Hematopoietic multipotent progenitor cell treated with erythropoietin and hydrocortisone succinate and interleukin-3 and kit ligand, for 15 days (in vitro differentiated cells): ENCODE results near the gene ECSIT.
"Not testable (repeated sequence)": the region's sequence is repeated elsewhere in the genome, so short reads cannot be mapped to it uniquely, and the experiment has no call there.

Experiments
- DNase-seq: peaks from one replicate; pipeline ENCODE4 v3.0.0-alpha.2; 2015; ENCODE audit warnings: low spot score

ECSIT gene, protein sequence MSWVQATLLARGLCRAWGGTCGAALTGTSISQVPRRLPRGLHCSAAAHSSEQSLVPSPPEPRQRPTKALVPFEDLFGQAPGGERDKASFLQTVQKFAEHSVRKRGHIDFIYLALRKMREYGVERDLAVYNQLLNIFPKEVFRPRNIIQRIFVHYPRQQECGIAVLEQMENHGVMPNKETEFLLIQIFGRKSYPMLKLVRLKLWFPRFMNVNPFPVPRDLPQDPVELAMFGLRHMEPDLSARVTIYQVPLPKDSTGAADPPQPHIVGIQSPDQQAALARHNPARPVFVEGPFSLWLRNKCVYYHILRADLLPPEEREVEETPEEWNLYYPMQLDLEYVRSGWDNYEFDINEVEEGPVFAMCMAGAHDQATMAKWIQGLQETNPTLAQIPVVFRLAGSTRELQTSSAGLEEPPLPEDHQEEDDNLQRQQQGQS

DNA sequence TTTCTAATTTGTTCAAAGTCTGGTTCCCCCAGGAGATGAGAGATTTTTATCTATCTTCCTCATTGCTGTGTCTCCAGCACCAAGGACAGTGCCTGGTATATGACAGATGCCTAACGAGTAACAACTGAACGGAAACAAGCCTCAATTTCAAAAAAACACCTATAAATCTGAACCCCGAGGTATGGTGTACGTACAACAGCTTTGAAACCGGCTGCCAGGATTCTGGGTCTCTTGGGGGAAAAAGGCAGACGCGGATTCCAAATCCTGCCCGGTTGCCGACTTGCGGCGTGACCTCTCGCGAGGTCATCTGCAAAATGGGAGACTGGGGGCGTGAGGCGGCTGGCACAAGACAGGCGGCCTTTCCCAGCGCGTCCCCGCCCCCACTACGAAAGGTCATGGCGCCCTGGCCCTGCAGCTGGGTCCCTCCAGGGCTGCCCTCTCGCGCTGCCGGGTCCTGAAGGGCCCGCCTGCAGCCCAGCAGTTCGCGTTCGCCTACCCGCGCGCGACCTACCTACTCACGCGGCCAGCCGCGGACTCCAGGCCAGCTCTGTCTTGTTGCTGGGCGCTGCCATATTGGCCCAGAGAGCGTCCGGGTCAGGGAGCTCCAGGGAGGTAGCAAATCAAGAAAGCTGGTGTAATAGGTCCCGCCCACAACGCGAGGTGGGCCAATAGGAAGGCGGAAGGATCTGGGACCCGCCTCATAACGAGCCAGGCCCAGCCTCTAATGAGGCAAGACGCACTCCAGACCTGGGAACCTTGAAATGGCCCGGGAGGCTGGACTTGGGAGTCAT is at the start of gene ECSIT:
TSS of gene ECSIT (minus strand) at position 584 of the 791 bp plus-strand sequence. CDS start 9,964 bp downstream, outside the sequence.
- peak; percentile 96 for DNase-seq

DNA sequence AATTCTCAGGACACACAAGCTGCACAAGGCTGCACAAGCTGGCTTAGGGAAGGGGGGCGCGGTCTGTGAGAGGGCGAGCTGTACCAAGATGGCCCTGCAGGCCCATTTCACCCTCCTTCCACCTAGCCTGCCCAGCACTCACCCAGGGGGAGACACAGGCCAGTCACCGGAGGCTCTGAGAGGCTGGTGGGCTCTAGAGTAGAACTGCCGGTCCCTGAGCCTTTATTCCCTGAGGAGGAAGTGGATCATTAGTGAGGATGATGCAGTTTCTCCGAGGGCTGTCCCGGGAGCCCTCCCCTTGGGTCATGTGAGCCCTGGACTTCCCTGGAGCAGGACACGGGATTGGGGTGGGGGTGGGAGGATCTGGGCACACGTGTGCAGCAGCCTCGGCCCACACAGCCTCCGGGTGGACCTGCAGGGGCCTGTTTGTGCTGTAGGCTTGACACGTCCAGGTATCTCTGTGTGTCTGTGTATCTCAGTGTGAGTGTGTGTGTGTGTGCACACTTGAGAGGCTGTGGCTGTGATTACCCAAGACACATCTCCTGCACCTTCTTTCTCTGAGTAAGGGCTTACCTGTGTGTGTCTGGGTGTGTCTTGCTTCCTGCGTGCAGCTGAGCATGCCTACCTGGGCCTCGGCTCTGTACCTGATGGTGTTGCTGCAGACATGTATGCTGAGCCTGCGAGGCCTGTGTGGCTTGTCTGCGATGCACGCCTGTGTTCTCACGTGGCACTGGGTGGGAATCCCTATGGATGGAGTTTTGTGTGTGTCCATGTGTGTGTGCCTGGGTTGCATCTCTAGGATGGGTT is 48.7 kb upstream of the ECSIT start, which contains the start of gene ACP5:
TSS of gene ACP5 (minus strand) at position 195 of the 807 bp plus-strand sequence. CDS start 328 bp downstream, outside the sequence.
- DNase-seq, result no peak

DNA sequence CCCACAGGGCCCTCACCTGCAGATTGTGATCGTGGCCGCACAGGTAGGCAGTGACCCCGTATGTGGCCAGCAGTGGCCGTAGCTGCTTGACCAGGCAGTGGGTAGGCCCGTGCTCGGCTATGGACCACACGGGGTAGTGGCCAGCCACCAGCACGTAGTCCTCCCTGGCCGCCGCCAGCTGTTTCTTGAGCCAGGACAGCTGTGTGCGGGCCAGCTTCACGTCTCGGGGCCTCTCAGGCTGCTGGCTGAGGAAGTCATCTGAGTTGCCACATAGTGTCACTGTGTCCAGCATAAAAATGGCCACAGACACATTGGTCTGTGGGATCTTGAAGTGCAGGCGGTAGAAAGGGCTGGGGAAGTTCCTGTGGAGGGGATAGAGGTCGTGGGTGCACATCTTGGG is 47.3 kb upstream of the ECSIT start:
- no peak for DNase-seq

DNA sequence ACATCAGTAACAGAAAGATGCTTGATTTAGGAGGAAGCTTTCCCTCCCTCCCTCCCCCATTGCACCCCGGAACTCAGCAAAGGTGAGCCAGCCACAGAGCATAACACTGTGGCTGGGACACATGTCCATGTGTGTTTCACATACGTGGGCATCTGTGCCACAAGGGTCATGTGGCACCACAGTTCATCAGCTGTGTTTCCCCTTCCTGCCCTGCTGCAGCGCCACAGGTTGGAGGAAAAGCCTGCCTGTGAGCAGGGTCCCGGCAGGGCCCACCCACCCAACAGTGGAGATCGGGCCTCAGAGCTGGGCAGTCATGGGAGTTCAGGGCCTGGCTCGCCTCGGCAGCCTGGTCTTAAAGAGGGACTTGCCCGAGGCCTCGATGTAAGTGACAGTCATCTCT is 45.8 kb upstream of the ECSIT start:
- no peak for DNase-seq

DNA sequence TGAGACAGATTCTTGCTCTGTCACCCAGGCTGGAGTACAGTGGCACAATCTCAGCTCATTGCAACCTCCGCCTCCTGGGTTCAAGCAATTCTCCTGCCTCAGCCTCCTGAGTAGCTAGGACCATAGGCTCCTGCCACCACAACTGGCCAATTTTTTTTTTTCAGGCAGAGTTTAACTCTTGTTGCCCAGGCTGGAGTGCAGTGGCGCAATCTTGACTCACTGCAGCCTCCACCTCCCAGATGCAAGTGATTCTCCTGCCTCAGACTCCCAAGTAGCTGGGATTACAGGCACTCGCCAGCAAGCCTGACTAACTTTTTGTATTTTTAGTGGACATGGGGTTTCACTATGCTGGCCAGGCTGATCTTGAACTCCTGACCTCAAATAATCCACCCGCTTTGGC is 44.8 kb upstream of the ECSIT start:
- DNase-seq, result not testable (repeated sequence)

DNA sequence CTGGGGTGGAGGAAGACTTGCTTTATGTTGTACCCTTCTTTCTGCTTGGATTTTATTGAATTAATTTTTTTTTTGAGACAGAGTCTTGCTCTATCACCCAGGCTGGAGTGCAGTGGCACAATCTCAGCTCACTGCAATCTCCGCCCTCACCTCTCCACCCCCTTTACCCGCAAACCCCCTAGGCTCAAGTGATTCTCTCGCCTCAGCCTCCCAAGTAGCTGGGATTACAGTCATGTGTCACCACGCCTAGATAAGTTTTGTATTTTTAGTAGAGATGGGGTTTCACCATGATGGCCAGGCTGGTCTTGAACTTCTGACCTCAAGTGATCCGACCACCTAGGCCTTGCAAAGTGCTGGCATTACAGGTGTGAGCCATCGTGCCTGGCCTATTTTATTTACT is 44.4 kb upstream of the ECSIT start:
- not testable (repeated sequence) for DNase-seq

DNA sequence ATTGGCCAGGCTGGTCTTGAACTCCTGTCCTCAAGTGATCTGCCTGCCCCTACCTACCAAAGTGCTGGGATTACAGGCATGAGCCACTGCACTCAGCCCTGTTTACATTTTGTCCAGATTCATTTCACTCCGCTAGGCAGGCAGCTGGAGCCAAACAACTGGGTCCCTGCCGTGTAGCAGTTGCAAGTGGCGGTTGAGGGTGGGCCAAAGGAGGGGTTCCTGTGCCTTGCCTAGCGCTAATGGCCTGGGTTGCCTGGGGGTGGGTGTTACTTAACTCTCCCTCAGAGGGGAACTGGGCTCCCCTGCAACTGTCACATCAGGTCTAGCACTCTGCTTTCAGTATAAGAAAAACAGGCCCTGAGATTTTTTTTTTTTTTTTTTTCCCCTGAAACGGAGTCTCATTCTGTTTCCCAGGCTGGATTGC is 41.1 kb upstream of the ECSIT start:
- DNase-seq, result no peak

DNA sequence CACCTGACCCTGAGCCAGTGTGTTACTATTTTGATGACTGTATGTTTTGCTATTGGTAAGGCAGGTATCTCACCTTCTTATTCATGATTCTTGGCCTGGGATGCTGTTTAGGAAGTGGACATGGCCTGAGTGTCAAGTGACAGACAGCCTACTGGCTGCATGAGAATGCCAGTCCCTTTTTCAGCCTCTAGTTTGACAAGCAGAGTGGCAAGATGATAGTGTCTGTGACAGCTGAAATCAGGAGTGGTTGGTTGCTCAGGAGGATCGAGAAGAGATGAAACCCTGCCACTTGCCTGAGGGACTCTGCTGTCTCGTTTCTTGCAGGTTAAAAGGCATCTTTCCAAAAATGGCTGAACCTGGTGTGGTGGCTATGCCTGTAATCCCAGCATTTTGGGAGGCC is 37.2 kb upstream of the ECSIT start:
- DNase-seq, result peak; percentile 51

DNA sequence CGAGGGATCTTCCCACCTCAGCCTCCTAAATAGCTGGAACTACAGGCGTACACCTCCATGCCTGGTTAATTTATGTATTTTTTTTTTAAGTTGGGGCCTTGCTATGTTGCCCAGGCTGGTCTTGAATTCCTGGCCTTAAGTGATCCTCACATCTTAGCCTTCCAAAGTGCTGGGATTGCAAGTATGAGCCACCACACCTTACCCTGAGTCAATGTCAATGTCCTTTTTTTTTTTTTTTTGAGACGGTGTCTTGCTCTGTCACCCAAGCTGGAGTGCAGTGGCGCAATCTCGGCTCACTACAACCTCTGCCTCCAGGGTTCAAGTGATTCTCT is 36.7 kb upstream of the ECSIT start:
- peak; percentile 46 for DNase-seq

DNA sequence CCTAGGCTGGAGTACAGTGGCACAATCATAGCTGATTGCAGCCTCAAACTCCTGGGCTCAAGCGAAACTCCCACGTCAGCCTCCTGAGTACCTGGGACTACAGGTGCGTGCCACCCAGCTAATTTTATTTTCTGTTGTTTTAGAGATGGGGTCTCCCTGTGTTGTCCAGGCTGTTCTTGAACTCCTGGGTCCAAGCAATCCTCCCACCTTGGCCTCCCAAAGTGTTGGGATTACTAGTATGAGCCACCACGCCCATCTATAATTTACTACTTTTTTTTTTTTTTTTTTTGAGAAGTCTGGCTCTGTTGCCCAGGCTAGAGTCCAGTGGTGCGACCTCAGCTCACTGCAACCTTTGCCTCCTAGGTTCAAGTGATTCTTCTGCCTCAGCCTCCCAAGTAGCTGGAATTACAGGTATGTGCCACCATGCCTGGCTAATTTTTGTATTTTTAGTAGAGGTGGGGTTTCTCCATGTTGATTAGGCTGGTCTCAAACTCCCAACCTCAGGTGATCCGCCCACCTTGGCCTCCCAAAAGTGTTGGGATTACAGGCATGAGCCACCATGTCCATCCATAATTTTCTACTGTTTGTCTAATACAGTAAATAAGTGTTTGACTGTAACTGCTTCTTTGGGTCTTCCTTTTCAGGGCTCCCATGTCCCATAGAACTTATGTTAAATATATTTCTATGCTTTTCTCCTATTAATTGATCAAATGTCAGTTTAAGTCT is 35.3 kb upstream of the ECSIT start:
- DNase-seq, result peak; percentile 48

DNA sequence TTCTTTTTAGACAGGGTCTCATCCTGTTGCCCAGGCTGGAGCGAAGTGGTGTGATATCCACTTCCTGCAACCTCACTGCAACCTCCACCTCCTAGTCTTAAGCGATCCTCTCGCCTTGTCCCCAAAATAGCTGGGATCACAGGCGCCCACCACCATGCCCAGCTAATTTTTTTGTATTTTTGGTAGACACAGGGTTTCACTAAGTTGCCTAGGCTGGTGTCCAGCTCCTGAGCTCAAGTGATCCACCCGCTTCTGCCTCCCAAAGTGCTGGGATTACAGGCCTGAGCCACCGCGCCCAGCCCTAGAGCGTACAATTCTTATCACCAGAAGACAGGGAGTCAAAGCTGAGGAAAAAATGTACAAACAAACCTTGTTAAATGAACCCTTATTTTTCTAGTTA is 34.6 kb upstream of the ECSIT start:
- peak; percentile 83 for DNase-seq

DNA sequence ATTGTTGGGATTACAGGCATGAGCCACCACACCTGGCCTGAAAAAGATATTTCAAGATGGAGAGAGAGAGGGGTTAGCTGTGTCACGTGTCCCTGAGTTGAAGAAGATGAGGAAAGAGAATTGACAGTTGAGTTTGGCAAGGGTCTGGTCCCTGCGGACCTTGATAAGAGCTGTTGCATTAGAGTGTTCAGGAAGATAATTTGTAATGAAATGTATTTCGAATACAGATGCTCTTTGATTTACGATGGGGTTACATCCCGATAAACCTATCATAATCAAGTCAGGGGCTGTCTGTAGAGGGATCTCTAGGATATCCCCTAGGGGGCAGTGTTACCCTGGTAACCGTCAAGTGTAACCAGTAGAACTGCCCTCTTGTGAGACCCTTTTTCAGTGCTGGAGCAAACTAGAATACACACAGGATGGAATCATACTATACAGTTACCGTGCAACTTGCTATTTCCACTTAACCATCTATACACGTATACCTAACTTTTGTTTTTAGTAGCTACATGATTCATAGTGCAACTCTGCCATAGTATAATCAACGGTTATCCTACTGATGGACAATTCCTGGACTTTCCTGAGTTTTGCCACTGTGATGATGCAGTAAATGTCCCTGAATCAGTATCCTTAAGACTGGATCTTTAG is 31.6 kb upstream of the ECSIT start:
- DNase-seq, result peak; percentile 93

DNA sequence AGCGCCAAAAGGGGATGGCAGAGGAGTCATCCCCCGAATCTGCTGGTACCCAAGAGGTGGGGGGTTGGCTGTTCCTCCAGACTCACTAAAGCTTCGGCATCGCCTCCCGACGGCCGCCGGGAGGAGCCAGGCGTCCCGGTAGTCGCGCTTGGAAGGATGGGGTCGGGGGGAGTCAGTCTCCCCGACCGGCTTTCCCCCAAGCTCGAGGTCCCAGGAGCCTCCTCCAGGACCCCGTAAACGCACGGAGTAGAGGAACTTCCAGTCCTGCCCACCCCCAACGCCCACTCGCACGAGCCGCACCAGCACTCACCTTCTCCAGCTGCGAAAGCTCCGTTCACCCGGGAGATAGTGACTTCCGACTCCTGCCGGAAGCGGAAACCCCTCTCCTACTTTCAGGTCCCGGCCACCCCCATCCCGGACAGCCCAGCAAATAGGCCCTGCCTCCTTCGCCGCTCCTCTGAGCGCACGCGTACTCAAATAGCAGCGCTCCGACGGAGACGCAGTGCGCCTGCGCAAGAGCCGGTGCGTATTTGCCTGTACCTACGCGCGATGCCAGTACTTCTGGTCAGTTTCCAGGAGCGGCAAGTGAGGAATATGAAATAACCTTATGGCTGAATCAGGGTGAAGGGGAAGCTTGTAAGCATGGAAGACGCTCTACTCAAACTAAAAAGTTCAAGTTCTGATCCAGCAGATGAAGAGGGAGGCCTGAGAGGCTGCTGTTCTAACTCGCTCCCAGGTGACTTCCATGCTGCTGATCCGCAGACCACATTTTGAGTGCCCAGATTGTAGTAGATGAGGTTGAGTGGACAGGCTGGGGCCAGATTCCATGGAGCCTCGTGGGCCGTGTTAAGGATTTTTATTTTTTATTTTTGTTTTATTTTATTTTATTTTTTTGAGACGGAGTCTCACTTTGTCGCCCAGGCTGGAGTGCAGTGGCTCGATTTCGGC is 30.2 kb upstream of the ECSIT start, which contains the start of gene ELOF1:
TSS of gene ELOF1 (minus strand) at position 350 of the 948 bp plus-strand sequence. CDS start 4,883 bp downstream, outside the sequence.
- DNase-seq, result peak; percentile 99

DNA sequence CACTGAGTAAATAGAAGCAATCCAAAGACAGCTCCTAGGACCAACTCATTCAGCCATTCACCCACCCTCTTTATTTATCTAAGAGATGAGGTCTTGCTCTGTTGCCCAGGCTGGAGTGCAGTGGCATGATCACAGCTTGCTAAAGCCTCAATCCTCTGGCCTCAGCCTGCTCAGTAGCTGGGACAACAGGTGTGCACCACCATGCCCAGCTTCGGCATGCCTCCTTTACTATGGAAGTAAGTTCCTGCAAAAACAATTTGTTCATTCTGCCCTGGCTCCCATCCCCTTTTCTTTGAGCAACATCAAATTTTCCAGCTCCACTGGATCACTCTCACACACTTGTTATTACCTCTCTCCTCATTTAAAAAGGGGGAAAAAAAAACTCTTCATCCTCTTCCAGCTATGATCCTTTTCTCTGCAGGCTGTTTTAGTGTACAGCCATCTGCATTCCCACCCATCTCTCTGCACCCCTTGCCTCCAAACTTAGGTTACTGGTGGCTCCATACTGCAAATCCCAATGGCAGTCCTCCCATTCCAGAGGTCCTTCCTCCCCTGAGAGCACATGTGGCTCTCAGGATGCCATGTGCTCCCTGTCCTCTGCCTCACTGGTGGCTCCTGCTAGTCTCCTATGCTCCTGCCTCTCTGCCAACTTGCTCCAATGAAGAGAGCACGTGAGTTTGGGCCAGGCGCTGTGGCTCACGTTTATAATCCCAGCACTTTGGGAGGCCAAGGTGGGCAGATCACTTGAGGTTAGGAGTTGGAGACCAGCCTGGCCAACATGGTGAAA is 27.9 kb upstream of the ECSIT start:
- no peak for DNase-seq

DNA sequence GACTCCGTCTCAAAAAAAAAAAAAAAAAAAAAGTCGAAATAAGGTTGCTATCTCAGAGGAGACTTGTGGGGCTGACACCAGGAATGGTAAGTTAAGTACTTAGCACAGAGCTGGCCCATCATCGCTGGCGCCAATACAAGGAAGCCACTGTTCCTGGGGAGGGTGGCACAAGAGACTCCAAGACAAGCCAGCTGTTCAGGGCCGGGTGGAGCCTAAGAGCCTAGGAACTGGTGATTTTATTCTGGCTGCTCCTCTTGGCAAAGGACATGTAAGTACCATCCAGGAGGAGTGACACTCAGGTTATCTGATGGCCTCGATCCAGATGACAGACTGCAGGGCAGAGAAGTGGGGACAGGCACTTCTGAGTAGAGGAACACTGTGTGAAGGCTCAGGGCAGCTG is 26.3 kb upstream of the ECSIT start:
- DNase-seq, result no peak

DNA sequence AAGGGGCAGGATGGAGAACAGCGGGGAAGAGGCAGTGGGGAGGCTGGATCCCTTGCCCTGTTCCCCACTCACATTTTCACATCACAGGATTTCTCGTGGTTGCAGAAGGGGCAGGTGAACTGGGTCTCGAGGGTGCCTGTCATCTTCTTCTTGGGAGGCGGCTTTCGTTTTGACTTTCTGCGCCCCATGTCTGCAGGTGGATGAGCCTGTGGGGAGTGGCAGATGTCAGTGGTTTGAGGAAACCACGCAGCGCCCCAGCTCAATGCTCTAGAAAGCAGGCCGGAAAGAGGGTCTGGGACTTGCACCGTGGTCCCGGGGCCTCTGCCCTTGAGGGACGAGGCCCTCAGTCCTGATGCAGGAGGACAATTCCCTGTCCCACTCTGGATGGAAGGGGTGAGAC is 25.2 kb upstream of the ECSIT start:
- DNase-seq, result no peak

DNA sequence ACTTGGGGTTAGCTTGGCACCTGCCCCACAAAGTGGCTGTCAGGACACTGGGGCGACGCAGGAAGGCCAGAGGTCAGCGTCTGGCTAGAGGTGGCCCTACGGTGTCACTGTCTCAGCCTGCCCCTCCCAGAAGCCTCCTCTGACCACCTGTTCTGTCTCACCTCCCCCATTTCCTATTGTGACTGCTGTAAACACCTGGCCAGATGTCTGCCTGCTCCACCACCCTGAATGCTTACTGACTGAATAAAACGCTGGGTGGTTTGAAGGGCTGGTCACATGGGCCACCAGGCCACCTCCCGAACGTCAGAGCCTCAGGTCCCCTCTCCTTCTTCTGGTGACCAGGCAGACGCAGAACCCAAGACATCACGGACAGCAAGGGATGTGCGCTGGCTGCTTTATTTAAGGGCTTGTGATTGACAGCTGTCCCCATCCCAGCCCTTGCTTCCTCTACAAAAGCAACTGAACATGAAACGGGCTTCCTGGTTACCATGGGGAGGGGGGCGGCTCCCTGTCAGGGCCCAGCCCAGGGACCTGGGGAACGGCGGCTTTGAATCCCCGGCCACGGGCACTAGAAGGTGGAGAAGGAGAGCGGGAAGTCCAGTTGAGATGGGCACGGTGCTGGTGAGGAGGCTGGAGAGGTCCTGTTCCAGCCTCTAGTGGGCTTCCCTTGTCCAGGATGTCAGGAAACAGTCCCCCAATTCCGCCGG is 23.9 kb upstream of the ECSIT start:
- no peak for DNase-seq

DNA sequence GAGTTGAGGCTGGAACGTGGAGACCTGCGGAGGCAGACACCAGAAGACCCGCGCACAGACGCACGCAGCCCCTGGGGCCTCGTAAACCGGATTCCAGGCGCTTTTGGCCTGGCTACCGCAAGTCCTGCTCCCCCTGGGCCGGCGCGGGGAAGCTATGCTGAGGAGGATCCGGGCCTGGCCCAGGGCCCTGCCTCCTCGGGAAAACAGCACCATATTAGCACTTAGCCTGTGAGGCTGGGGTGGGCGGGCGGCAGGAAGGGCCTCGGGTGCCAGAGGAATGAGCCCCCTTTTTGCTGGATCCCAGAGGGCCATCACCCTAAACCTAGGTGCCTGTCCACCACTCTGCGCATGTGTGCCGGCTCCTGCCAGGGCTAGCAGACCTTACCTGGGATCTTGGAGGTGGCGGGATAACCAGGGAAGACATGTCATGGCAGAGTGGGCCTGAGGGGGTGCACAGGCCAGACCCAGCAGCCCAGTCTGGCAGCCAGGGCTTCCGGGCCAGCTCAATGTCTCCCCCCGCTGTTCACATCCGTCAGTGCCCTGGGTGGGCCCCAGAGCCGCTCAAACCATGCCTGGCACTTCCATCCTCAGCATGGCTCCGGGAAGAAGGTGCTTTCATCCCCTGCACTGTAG is 22.8 kb upstream of the ECSIT start:
- peak; percentile 29 for DNase-seq
